ENCODE measurements around the gene TNNI2.

TNNI2 gene

GRCh38 chr11:1822648-1823375, 16.0 kb upstream of the TNNI2 start:
- DNase-seq: no peak

- DNase-seq: no peak
Measured at GRCh38 chr11:1823376-1824220, 15.2 kb upstream of the TNNI2 start.

GRCh38 chr11:1824221-1825038, 14.4 kb upstream of the TNNI2 start:
- DNase-seq: no peak

DNA sequence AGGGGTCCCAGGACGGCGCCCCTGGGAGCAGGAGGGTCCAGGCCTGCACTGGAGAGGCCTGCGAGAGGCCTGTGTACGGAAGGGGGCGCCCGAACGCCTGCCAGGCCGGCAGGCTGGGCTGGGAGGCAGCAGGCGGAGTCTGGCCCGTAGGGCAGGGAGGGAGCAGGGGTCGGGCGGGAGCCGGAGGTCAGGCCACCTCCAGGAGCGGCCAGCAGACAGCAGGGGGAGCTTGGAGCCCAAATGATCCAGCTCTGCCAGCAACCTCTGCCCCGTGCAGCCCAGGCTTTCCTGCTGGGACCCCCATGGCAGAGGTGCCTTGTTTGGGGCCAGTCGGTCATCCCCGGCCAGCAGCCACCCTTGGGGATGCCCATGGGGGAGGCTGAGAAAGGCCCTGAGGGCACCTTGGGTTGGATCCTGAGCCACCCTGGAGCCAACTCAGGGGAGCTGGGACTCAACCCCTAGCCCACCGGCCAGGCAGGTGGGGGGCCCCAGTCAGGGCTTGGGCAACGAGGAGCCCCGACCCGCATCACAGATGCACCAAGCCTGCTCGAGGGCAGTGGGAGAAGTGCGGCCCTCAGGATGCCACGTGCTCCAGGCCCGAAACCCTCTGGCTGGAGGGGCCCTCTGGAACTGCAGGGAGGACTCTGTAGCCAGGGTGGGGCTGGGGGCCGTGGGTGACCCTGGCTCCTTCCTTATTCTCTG, 13.6 kb upstream of the TNNI2 start:
- DNase-seq: no peak

DNA sequence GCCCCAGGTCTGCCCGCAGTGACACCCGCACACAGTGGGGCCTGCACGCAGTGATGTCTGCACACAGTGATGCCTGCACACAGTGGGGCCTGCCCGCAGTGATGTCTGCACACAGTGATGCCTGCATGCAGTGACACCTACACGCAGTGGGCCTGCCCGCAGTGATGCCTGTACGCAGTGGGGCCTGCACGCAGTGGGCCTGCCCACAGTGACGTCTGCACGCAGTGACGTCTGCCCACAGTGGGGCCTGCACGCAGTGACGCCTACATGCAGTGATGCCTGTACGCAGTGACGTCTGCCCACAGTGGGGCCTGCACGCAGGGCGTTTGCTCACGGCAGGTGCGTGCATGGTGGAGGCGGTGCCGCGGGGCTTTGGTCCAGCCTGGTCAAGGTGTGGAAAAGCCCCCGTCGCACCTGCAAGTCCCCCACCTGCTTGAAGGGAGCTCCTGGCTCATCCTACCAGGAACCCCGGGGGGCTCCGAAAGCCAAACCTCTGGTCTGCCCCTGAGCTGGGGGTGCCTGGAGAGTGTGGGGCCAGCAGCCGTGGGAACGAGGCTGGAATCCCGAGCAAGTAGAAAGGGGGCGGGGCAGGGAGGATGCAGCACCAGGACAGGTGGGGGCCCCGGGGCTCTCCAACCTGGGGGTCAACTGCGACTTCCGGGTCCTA, 12.9 kb upstream of the TNNI2 start:
- DNase-seq: no peak

DNA sequence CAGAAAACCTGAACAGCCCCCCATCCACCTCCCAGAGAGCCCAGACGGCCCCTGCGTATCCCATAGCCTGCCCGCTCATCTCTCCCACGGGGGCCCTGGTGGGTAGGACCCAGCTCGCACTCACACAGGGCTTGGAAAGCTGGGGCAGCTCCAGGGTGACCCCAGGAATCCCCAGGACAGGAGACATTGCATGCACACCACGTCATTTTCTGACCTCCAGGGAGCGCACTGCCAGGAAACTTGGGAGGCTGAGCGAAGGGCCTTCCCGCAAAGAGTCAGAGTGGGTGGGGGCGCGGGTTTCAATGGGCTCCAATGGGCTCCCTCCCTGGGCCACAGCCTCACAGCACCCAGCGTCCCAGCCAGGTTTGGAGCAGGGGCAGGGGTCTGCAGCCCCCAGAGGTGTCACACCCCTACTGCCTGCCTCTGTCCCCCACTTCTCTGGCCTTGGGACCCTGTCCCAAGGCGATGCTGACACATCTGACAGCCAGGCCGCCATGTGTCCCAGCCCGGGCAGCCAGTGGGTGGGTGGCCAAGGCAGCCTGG, 12.2 kb upstream of the TNNI2 start:
- DNase-seq: no peak

DNA sequence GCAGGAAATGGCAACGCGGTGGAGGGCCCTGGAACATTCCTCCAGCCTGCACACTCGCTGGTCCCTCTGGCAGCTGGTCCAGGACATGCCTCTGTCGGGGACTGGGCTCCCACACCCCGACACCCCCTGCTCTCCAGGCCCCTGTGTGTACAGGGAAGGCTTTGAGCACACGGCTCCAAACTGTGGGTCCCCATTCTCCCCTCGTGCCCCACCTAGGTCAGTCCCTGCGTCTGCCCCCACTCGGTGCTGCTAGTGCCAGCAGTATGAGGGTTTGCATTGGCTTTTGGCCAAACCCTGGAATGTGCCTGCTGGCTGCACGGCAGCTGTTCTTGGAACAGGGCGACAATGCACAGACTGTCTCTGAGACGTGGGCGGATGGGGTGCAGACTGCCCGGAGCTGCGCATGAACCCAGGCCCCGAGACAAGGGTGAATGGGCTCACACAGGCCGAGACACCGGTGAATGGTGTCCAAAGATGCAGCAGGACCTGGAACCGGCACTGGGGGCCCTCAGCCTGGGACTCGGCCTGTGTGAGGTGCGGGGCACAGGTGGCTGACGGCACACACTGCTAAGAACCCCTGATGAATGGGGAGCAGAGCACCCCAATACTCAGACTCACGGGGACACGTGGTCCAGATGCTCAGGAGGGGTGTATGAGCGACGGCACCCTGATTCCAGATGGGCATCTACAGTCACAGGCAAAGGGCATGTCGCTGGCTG, 11.5 kb upstream of the TNNI2 start:
- DNase-seq: no peak

DNA sequence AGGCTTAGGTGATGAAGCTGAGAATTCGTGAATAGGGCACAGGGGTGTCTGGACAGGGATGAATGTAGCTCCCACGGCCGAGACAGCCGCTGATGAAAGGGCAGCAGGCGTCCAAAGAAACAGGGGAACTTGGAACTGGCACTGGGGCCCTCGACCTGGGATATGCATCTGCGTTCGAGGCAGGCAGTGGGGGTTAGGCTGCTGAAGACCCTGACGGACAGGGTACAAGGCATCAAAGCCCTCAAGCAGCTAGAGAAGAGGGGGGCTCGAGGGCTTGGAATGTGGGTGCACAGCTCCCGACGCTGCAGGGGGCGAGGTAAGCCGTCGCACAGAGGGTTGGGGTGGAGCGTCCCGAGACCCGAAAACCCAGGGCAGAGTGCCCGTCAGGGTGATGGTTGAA, 10.8 kb upstream of the TNNI2 start:
- DNase-seq: no peak

DNA sequence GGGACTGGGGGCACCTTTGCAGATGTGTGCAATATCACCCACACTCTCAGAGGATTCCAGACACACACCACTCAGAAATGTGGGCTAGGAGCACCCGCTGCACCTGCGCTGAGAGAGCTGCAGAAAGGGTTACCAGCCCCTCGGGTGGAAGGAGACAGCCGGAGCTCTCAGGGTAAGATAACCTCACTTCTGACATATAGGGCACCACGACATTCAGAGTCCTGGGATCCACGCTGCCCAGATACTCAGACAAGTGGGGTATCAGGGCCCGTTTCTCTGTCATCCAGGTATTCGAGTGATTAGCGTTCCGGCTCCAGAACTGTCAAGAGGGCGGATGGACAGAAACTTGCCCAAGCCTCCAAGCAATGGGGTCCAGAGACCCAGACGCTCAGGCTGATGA, 10.2 kb upstream of the TNNI2 start:
- no peak for DNase-seq

- no peak for DNase-seq
Measured at GRCh38 chr11:1829039-1829820, 9.6 kb upstream of the TNNI2 start.

GRCh38 chr11:1830004-1830321, 8.8 kb upstream of the TNNI2 start:
- DNase-seq: no peak

DNA sequence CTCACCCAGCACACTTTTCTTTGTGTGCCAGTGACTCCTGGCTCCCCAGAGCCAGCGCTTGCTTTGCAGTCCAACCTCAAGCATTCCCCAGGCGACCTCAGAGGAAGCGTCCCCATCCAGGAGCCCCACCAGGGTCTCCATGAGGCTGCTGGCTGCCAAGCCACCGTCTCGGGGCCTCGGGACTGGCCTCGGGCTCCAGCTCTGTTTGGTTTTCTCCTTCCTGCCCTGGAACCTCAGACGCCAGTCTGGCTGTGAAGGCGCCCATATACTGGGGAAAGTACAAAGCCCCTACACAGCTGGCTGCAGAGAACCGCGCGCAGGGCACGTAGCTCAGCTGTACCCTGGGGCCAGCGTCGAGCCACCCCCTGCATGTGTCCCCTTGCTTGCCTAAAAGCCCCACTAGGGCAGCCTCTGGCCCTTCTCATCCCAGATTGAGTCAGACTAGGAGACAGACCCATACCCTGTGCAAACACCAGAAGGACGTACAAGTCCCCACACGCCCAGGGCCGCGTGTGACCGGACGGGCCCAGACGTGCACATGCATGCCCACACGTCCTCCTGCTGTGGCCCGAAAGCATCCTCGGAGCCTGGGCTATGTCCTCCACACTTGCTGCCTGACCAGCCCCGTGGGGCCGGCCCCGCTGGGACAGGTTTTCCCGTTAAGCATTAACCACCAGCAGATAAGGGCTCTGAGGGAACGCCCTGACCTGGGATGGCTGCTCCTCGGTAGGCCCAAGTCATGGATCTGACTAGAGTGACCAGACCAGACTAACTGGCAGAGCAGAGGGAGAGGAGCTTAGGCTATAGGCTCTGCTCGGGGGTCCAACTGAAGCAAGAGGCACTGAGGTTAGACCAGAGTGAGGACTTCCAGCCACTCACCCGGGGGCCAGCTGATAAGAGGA, 8.2 kb upstream of the TNNI2 start:
- no peak for DNase-seq

GRCh38 chr11:1831338-1832210, 7.2 kb upstream of the TNNI2 start:
- no peak for DNase-seq

GRCh38 chr11:1832211-1832919, 6.4 kb upstream of the TNNI2 start:
- no peak for DNase-seq

DNA sequence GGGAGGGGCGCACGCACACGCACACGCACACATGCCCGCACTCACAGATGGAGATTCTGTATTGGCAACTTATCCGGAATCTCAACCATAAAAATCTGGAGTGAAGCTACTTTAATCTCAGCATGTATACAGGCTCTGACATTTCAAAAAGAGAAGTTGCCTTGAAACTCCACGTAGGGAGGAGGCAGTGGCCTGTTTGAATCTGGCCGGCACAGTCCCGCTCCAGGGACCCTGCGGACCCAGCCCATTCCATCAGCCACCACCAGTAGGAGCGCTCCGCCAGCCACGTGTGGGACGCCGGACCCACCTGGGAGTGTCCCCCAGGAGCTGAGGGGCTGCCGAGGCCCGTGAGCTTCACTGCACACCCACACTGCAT, 5.9 kb upstream of the TNNI2 start:
- no peak for DNase-seq

- DNase-seq: no peak
Measured at GRCh38 chr11:1834062-1834610, 4.6 kb upstream of the TNNI2 start.
